ENCODE results near the gene SLC12A8.

Gene SLC12A8

GRCh38 chr3:125179143-125179883, 33.2 kb downstream of the SLC12A8 start:
- Histone ChIP-seq H3K9me3 (no peaks in the 10 kb centered on the region), H3K27me3 (no peaks in the 10 kb centered on the region), H3K36me3 (no peaks in the 10 kb centered on the region), H3K4me1 (no peaks in the 10 kb centered on the region), H3K4me3 (ENCODE audit: low read depth, low read length) (no peak overlapping the region)
- DNase-seq, result no peak
- TF ChIP-seq CTCF (IDR thresholded peaks at IDR 0.05; ENCODE audit: low read depth, low read length), result no peak

GRCh38 chr3:125177746-125178145, 34.8 kb downstream of the SLC12A8 start:
- Histone ChIP-seq H3K4me1 (no peaks in the 10 kb centered on the region), H3K27me3 (no peaks in the 10 kb centered on the region), H3K36me3 (no peaks in the 10 kb centered on the region), H3K9me3 (no peaks in the 10 kb centered on the region), H3K4me3 (ENCODE audit: low read depth, low read length) (no peak overlapping the region)
- no peak for TF ChIP-seq CTCF (IDR thresholded peaks at IDR 0.05; ENCODE audit: low read depth, low read length)
- no peak for DNase-seq

GRCh38 chr3:125175295-125176078, 37.1 kb downstream of the SLC12A8 start:
- no peaks in the 10 kb centered on the region for H3K9me3 ChIP-seq
- TF ChIP-seq CTCF (IDR thresholded peaks at IDR 0.05; ENCODE audit: low read depth, low read length), result no peak
- H3K4me3 ChIP-seq (ENCODE audit: low read depth, low read length), result no peak overlapping the region
- H3K27me3 ChIP-seq, result no peaks in the 10 kb centered on the region
- no peaks in the 10 kb centered on the region for H3K36me3 ChIP-seq
- DNase-seq, result no peak
- no peaks in the 10 kb centered on the region for H3K4me1 ChIP-seq

GRCh38 chr3:125172346-125172745, 40.2 kb downstream of the SLC12A8 start:
- no peak for DNase-seq
- no peaks in the 10 kb centered on the region for H3K27me3 ChIP-seq
- H3K9me3 ChIP-seq, result no peaks in the 10 kb centered on the region
- H3K4me3 ChIP-seq (ENCODE audit: low read depth, low read length), result no peak overlapping the region
- H3K4me1 ChIP-seq, result no peaks in the 10 kb centered on the region; the same call in 1 of the 2 replicates
- H3K36me3 ChIP-seq, result no peaks in the 10 kb centered on the region
- no peak for TF ChIP-seq CTCF (IDR thresholded peaks at IDR 0.05; ENCODE audit: low read depth, low read length)

- Histone ChIP-seq H3K36me3 (no peaks in the 10 kb centered on the region), H3K27me3 (no peaks in the 10 kb centered on the region), H3K4me3 (ENCODE audit: low read depth, low read length) (no peak overlapping the region), H3K9me3 (no peaks in the 10 kb centered on the region), H3K4me1 (no peaks in the 10 kb centered on the region; the same call in 1 of the 2 replicates)
- TF ChIP-seq CTCF (IDR thresholded peaks at IDR 0.05; ENCODE audit: low read depth, low read length), result no peak
- DNase-seq, result no peak
Measured at GRCh38 chr3:125168711-125169393, 43.7 kb downstream of the SLC12A8 start.
